ENCODE measurements around the gene POLR2C. TPM values are rescaled to one million over a fixed set of nuclear protein-coding genes. Genes with fewer than 3 reads are reported as not detected.

POLR2C gene
- total and polyA plus RNA-seq, 2 experiments from 2014 or later = 37.6 to 123 TPM

DNA sequence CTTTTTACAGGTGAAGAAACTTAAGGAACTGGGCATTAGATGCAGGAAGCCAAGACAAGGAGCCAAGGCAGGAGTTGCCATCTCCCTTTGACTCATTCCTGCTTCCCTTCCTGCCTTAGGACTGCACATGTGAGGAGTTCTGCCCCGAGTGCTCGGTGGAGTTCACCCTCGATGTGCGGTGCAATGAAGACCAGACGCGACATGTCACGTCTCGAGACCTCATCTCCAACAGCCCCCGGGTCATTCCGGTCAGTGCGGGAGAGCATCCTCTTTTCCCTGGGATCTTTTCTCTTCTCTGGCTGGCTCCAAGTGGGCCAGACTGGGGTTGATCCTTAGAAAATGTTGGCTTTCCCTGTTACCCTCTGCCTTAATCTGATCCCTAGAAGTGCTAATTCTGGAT, 6.6 kb downstream of the POLR2C start (continued):
- TF ChIP-seq ZNF462 (CRISPR knock-in tag; IDR thresholded peaks at IDR 0.05) = no peak
- no peak for TF ChIP-seq POLR2AphosphoS5 (IDR thresholded peaks at IDR 0.05; ENCODE audit: low read depth)
- TF ChIP-seq JUNB (IDR thresholded peaks at IDR 0.05; ENCODE audit: unreplicated experiment) = no peak

GRCh38 chr16:57469917-57470470, 7.5 kb downstream of the POLR2C start:
- peaks cover 66% of the 10 kb centered on the region for H3K36me3 Mint-ChIP-seq (ENCODE audit: low read depth)
- DNase-seq (ENCODE audit: low spot score) (peak; percentile 19), ATAC-seq (no peak)
- H3K9me3 Mint-ChIP-seq = no peaks in the 10 kb centered on the region
- no peaks in the 10 kb centered on the region for H3K27me3 ChIP-seq (ENCODE audit: insufficient read depth)
- TF ChIP-seq EZH2 (IDR thresholded peaks at IDR 0.05; ENCODE audit: low read depth, unreplicated experiment) (no peak), POLR2AphosphoS5 (IDR thresholded peaks at IDR 0.05; ENCODE audit: low read depth) (no peak), CREB1 (CRISPR knock-in tag; IDR thresholded peaks at IDR 0.05; ENCODE audit: low read depth) (no peak), ZNF331 (CRISPR knock-in tag; IDR thresholded peaks at IDR 0.05; ENCODE audit: low read depth) (no peak), ETS1 (IDR thresholded peaks at IDR 0.05) (no peak), JUNB (IDR thresholded peaks at IDR 0.05; ENCODE audit: unreplicated experiment) (no peak), STAT1 (IDR thresholded peaks at IDR 0.05; ENCODE audit: unreplicated experiment) (no peak), EZH2phosphoT487 (IDR thresholded peaks at IDR 0.05; ENCODE audit: unreplicated experiment) (no peak)
- TF ChIP-seq, protein P1, sequence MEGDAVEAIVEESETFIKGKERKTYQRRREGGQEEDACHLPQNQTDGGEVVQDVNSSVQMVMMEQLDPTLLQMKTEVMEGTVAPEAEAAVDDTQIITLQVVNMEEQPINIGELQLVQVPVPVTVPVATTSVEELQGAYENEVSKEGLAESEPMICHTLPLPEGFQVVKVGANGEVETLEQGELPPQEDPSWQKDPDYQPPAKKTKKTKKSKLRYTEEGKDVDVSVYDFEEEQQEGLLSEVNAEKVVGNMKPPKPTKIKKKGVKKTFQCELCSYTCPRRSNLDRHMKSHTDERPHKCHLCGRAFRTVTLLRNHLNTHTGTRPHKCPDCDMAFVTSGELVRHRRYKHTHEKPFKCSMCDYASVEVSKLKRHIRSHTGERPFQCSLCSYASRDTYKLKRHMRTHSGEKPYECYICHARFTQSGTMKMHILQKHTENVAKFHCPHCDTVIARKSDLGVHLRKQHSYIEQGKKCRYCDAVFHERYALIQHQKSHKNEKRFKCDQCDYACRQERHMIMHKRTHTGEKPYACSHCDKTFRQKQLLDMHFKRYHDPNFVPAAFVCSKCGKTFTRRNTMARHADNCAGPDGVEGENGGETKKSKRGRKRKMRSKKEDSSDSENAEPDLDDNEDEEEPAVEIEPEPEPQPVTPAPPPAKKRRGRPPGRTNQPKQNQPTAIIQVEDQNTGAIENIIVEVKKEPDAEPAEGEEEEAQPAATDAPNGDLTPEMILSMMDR (conservative IDR thresholded peaks at IDR 0.05; ENCODE audit: low read depth in 2 of 2) = no peak
- peaks cover 7% of the 10 kb centered on the region; the same call in 1 of the 2 replicates for H4K20me1 ChIP-seq (replicated peaks; ENCODE audit: insufficient read depth)
- no peak overlapping the region for H3K27ac ChIP-seq (ENCODE audit: low read depth)
- H3F3A ChIP-seq (replicated peaks; ENCODE audit: low read depth) = 0 out of 2 replicates have a peak, but pooled peaks cover 8% of the 10 kb centered on the region
- peaks cover 44% of the 10 kb centered on the region for H3K36me3 ChIP-seq (ENCODE audit: insufficient read depth)
- no peak overlapping the region for H3K4me2 ChIP-seq
- no peak overlapping the region for H2AFZ ChIP-seq
- no peak overlapping the region for H3K27ac Mint-ChIP-seq
- peaks cover 16% of the 10 kb centered on the region for H3K79me2 ChIP-seq (replicated peaks; ENCODE audit: insufficient read depth)
- H3K4me1 ChIP-seq (ENCODE audit: insufficient read depth) = peaks cover 25% of the 10 kb centered on the region
- H3K4me3 Mint-ChIP-seq = no peak overlapping the region
- H3K4me1 Mint-ChIP-seq = peaks cover 36% of the 10 kb centered on the region
- no peak overlapping the region for H3K4me3 ChIP-seq
- H3K9me2 ChIP-seq (ENCODE audit: insufficient read depth) = no peaks in the 10 kb centered on the region
- peaks cover 5% of the 10 kb centered on the region for H3K27me3 Mint-ChIP-seq (ENCODE audit: insufficient read depth, low read depth, poor library complexity)

Data from GM23338 (cell line).